Measurements from ENCODE around the gene DHTKD1. TPM values are rescaled to one million over a fixed set of nuclear protein-coding genes. Genes with fewer than 3 reads are reported as not detected.

Gene DHTKD1
- total and polyA plus RNA-seq, 2 of the 4 experiments (the other 2 are of a cell fraction), result 13.9 to 20.3 TPM

DNA sequence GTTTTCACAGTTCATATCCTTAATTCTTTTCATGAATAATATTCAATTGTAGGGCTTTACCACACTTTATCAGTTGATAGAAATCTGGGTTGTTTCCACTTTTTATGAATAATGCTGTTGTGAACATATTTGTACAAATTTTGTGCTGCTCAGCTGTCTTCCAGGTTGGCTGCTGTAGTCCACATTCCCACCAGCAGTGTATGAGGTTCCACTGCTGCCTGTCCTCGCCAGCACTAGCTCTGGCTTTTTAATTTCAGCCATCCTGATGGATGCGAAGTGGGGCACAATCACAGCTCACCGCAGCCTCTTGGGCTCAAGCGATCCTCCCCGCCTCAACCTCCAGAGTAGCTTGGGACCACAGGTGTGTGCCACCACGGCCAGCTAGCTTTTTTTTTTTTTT is 94.2 kb downstream of the DHTKD1 start:
- Histone ChIP-seq H3K4ac (ENCODE audit: low read depth, low read length) (no peak overlapping the region), H3K79me1 (ENCODE audit: low read depth in 1 of 2, low read length in 2 of 2) (peaks cover 0 to 7% of the 10 kb centered on the region in 2 experiments; a peak in 1 of 4 replicates), H2BK120ac (ENCODE audit: low read depth, low read length) (no peak overlapping the region), H2BK5ac (ENCODE audit: low read depth, low read length, poor library complexity, severe bottlenecking) (no peak overlapping the region), H3K9ac (ENCODE audit: low read depth, low read length) (no peak overlapping the region), H4K20me1 (ENCODE audit: insufficient read depth, low read length) (no peaks in the 10 kb centered on the region), H2AK5ac (ENCODE audit: low read depth, low read length) (no peak overlapping the region), H3K23ac (ENCODE audit: low read depth, low read length) (no peak overlapping the region), H3K27ac (ENCODE audit: insufficient read depth, low read length) (no peak overlapping the region), H3K9me3 (ENCODE audit: control insufficient read depth, insufficient read depth, low read length) (no peaks in the 10 kb centered on the region), H3K4me3 (ENCODE audit: insufficient read depth, low read depth, low read length) (no peak overlapping the region), H3K4me1 (ENCODE audit: control insufficient read depth, insufficient read depth, low read length) (no peaks in the 10 kb centered on the region), H3K18ac (ENCODE audit: low read depth, low read length) (no peak overlapping the region), H4K5ac (ENCODE audit: low read depth, low read length) (no peak overlapping the region), H3K14ac (replicated peaks; ENCODE audit: low read depth, low read length) (no peak overlapping the region), H3K36me3 (ENCODE audit: control insufficient read depth, insufficient read depth, low read length) (peaks cover 52% of the 10 kb centered on the region), H2BK20ac (ENCODE audit: low read depth, low read length) (no peak overlapping the region), H3K9me1 (ENCODE audit: insufficient read depth, low read length) (peaks cover 3% of the 10 kb centered on the region; the same call in 1 of the 2 replicates), H4K8ac (ENCODE audit: low read depth in 2 of 2, low read length in 2 of 2) (no peak overlapping the region), H3K27me3 (ENCODE audit: control insufficient read depth, insufficient read depth, low read length) (no peaks in the 10 kb centered on the region), H3K4me2 (ENCODE audit: low read depth, low read length) (no peak overlapping the region), H3K56ac (ENCODE audit: extremely low read depth, insufficient read depth, low read length) (no peak overlapping the region), H4K91ac (ENCODE audit: insufficient read depth, low read depth, low read length) (no peak overlapping the region), H2AK9ac (replicated peaks; ENCODE audit: low read depth, low read length, poor library complexity) (no peak overlapping the region), H2BK15ac (ENCODE audit: low read depth, low read length) (no peak overlapping the region), H2AFZ (replicated peaks; ENCODE audit: low read length, poor library complexity) (no peak overlapping the region)
- DNase-seq (no peak), ATAC-seq (ENCODE audit: low read depth) (no peak)
- dilution Hi-C loops (cut with HindIII; ENCODE audit: low sequenced_read_pairs, unreplicated experiment), result no loop called here
- TF ChIP-seq MXI1 (IDR thresholded peaks at IDR 0.05; ENCODE audit: borderline replicate concordance, low read depth, low read length) (no peak), CHD1 (IDR thresholded peaks at IDR 0.05; ENCODE audit: low read depth, low read length) (no peak), MAZ (IDR thresholded peaks at IDR 0.05; ENCODE audit: borderline replicate concordance, low read depth, low read length) (no peak), RCOR1 (IDR thresholded peaks at IDR 0.05; ENCODE audit: insufficient replicate concordance, low read length) (no peak), MAFK (IDR thresholded peaks at IDR 0.05; ENCODE audit: low read depth, low read length) (no peak), BHLHE40 (IDR thresholded peaks at IDR 0.05; ENCODE audit: low read depth, low read length) (no peak), FOS (IDR thresholded peaks at IDR 0.05; ENCODE audit: low read depth, low read length) (no peak), POLR2A (IDR thresholded peaks at IDR 0.05; ENCODE audit: low read depth, low read length) (no peak), CEBPB (IDR thresholded peaks at IDR 0.05; ENCODE audit: low read depth, low read length) (no peak), NFE2L2 (IDR thresholded peaks at IDR 0.05; ENCODE audit: low read depth, low read length) (no peak), RAD21 (IDR thresholded peaks at IDR 0.05; ENCODE audit: low read length) (no peak)
- TF ChIP-seq, protein P1, sequence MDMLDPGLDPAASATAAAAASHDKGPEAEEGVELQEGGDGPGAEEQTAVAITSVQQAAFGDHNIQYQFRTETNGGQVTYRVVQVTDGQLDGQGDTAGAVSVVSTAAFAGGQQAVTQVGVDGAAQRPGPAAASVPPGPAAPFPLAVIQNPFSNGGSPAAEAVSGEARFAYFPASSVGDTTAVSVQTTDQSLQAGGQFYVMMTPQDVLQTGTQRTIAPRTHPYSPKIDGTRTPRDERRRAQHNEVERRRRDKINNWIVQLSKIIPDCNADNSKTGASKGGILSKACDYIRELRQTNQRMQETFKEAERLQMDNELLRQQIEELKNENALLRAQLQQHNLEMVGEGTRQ (IDR thresholded peaks at IDR 0.05; ENCODE audit: low read depth, low read length), result no peak
- TF ChIP-seq, protein P2, sequence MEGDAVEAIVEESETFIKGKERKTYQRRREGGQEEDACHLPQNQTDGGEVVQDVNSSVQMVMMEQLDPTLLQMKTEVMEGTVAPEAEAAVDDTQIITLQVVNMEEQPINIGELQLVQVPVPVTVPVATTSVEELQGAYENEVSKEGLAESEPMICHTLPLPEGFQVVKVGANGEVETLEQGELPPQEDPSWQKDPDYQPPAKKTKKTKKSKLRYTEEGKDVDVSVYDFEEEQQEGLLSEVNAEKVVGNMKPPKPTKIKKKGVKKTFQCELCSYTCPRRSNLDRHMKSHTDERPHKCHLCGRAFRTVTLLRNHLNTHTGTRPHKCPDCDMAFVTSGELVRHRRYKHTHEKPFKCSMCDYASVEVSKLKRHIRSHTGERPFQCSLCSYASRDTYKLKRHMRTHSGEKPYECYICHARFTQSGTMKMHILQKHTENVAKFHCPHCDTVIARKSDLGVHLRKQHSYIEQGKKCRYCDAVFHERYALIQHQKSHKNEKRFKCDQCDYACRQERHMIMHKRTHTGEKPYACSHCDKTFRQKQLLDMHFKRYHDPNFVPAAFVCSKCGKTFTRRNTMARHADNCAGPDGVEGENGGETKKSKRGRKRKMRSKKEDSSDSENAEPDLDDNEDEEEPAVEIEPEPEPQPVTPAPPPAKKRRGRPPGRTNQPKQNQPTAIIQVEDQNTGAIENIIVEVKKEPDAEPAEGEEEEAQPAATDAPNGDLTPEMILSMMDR (conservative IDR thresholded peaks at IDR 0.05; ENCODE audit: low read depth, low read length), result no peak
- no TSS peak for BruUV-seq (replicated peaks)
- intact Hi-C loops (cut with micrococcal nuclease), result no loop called here
- in situ Hi-C loops (cut with MboI; ENCODE audit: low sequenced_read_pairs), result no loop called here
- WGBS, 2 experiments (ENCODE audit: extremely low coverage in 2 of 2, insufficient read length in 1 of 2), result 100% methylated on average over 1 of the region's 6 CpGs; no CpG with 5 or more reads in 1 of the 2 experiments
- POLR2A ChIA-PET (ENCODE audit: unreplicated experiment), result no interaction called here
- CTCF ChIA-PET, result interaction anchor here (0.6 kb wide), 2 partner anchors 720 to 999 kb away, joined by 3 read pairs; no protein-coding TSS in a partner anchor

All from IMR-90 (cell line).